Omental fat pad (tissue), 4 donors: ENCODE data around the gene GIMAP4. TPM values are rescaled to one million over a fixed set of nuclear protein-coding genes. Genes with fewer than 3 reads are reported as not detected.
"Not testable (repeated sequence)": the region's sequence is repeated elsewhere in the genome, so short reads cannot be mapped to it uniquely, and the experiment has no call there.

Experiments used
- ATAC-seq: fragments of 150-250 bp; one replicate; pipeline ENCODE4 v1.9.1; 2016; ENCODE audit warnings: mild to moderate bottlenecking, moderate library complexity; ENCODE audit not compliant: low FRiP score
- DNase-seq: peaks from one replicate; pipeline ENCODE4 v3.0.0-alpha.2; 2019; ENCODE audit warnings: low spot score
- total RNA-seq, 4 donors: library from RNA; depleted of rRNA; stranded (reverse); fragments of >200 nt; gene quantifications; one replicate each; pipeline ENCODE4 v1.1.0, GENCODE V29; 2016
- TF ChIP-seq, protein P1 (sequence below), 3 donors: fragments of 450-650 bp; IDR thresholded peaks; one replicate each; pipeline ENCODE4 v1.5.1; 2016 to 2017; ENCODE audit warnings: antibody characterized with exemption in 3 of 3, mild to moderate bottlenecking in 3 of 3, moderate library complexity in 2 of 3

The GIMAP4 gene
- total RNA-seq, 4 donors from 2014 or later: 16.1 to 135 (median 47.8) TPM

DNA sequence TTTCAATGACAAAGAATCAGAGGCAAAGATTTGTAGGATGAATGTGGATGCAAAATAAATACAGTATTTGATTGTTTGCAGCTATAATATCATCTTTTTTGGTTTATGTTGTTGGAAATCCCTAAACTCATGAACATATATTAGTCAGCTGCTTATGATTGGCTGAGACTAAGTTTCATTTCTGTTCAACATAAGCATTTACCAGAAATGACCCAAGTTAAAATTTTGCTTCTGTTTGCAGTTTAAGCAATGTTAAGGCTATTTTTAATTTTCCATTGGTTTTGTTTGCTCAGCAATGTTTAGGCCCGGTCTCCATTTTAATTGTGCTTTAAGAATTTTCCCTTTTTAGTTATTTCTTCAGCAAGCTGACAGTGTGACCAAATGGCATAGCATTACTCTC, 43.0 kb downstream of the GIMAP4 start:
- TF ChIP-seq, protein P1, sequence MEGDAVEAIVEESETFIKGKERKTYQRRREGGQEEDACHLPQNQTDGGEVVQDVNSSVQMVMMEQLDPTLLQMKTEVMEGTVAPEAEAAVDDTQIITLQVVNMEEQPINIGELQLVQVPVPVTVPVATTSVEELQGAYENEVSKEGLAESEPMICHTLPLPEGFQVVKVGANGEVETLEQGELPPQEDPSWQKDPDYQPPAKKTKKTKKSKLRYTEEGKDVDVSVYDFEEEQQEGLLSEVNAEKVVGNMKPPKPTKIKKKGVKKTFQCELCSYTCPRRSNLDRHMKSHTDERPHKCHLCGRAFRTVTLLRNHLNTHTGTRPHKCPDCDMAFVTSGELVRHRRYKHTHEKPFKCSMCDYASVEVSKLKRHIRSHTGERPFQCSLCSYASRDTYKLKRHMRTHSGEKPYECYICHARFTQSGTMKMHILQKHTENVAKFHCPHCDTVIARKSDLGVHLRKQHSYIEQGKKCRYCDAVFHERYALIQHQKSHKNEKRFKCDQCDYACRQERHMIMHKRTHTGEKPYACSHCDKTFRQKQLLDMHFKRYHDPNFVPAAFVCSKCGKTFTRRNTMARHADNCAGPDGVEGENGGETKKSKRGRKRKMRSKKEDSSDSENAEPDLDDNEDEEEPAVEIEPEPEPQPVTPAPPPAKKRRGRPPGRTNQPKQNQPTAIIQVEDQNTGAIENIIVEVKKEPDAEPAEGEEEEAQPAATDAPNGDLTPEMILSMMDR (IDR thresholded peaks at IDR 0.05): no peak
- DNase-seq (no peak), ATAC-seq (no peak)

DNA sequence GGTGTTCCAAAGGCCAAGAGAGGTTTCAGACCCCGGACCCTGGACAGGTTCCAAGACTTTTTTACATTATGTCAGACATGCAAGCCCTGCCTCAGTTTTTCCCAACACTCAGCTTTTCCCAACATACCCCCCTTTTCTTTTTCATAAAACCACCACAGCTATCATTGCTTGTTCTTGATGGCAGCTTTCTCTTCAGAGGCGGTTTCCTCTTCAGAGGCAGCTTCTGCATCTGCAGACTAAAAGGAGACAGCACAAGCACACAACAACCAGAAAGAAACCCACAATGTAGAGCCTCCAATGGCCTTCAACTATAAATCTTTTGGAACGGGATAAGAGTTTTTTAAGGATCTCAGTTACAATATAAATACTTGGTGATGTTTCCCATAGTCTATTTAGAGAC, 45.7 kb downstream of the GIMAP4 start:
- TF ChIP-seq, protein P1 (IDR thresholded peaks at IDR 0.05): no peak
- no peak for ATAC-seq
- DNase-seq: no peak

DNA sequence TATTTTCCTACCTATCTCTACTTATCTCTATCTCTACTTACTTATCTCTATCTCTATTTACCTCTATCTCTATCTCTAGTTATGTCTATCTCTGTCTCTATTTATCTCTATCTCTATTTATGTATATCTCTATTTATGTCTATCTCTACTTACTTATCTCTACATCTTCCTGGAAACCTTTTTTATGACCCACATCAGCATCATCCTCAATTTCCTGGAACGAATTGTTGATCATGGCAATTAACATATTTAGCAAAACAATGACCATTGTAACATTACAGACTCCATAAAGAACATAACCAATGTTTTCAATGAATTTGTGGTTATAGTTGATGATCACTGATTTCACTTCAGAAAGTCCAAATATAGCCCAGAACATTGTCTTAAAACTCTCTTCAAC, 46.7 kb downstream of the GIMAP4 start:
- no peak for DNase-seq
- ATAC-seq: no peak
- TF ChIP-seq, protein P1 (IDR thresholded peaks at IDR 0.05): no peak

DNA sequence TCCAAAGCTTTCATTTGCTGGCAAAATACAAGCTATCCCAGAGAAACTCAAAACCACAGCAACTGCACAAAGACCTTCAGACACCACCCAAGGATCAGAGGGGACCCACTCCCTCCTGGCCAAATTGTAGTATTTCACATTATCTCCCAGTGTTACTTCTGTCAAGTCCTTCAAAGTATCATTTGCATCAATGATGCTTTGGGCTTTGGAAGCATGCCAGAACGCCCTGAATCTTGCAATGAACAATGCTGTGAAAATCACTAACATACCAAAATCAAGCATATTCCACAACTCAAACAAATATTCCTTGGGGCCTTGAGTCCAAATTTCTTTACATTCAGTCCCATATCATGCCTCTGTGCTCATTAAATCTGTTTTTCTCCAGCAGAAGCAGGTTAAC, 47.2 kb downstream of the GIMAP4 start:
- ATAC-seq, DNase-seq: not testable (repeated sequence)

DNA sequence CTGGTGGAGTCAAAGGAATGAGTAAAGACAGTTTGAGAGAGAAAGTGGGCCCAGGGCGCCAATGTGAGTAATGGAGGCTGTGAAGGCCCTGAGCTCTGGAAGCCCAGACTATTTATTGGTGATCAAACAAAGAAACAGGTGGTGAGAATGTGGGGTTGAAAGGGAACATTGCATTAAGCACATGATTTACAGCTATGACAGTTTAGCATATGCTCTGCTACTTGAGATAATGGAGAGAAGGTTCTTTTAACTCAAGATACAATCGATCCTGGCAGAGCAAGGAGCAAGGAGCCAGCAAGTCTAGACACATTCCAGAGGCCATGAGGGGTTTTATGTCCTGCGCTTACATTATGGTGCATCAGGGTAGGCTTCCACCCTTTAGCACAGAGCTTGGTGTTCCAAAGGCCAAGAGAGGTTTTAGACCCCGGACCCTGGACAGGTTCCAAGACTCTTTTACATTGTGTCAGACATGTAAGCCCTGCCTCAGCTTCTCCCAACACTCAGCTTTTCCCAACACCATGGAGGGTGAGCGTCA, 48.1 kb downstream of the GIMAP4 start:
- not testable (repeated sequence) for DNase-seq, ATAC-seq

DNA sequence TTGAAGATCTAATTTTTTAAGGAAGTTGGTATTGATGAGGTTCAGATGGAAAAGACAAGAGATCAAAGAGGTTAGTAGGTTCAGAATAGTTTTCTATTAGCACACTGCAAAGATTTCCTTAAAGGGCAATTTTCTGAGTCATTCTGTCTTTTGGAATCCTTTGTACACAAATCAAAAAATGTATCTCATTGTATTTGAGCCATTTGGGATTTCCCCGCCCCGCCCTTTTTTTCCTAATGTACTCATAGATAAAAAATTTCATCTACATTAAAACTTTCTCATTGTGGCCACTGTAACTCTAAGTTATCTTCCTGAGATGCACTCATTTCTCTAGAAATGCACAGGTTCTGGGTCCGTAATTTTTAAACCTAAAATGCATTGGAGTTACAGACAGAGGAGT, 52.9 kb downstream of the GIMAP4 start:
- TF ChIP-seq, protein P1 (IDR thresholded peaks at IDR 0.05): no peak
- ATAC-seq (no peak), DNase-seq (no peak)

DNA sequence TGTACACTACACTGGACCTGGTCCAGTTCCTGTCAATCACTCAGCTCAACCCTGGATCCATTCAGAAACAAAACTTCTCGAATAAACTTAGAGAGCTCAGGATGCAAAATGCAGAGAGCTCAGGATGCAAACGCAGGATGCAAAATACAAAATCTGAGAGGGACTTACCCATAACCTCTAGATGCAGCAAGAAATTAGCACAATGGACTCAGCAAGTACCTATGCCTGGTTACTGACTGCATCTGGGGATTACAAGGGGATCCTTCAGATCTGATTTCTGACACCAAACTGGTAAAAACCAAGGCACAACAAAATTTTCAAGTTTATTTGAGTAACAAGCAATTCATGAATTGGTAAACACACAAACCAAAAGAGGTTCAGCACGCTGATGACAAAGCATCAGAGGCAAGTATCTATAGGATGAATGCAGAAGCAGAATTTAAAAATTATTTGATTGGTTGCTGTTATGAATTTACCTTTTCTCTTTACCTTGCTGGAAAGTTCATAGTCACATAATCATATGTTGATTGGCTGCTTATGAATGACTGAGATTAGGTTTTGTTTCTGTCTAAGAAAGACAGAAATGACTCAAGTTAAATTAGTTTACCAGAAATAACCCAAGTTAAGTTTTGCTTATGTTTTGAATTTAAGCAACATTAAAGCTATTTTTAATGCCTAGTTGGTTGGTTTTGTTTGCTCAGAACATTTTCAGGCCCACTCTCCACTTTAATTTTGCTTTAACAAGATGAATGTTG, 53.6 kb downstream of the GIMAP4 start:
- DNase-seq (no peak), ATAC-seq (no peak)
- TF ChIP-seq, protein P1 (IDR thresholded peaks at IDR 0.05): no peak

DNA sequence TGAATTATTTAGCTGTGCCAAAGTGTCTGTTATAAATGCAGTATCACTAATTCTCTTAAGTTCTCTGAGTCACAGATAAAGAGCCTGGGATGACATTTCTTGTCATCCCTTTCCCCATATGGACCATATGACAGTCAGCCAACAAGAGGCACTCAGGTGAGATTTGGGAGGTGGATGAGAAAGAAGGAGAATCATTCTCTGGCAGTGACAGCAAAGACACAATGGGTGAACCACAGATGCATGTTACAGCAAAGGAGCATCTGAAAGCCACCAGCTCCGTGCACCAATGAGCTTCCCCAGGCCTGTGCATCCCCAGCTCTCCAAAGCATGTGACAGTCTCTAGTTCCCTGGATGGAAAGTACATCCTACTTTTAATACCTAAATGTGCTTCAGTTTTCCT, 54.2 kb downstream of the GIMAP4 start:
- no peak for ATAC-seq
- TF ChIP-seq, protein P1 (IDR thresholded peaks at IDR 0.05): no peak
- no peak for DNase-seq
